BJ (cell line): ENCODE measurements around the gene FAIM2. TPM values are rescaled to one million over a fixed set of nuclear protein-coding genes. Genes with fewer than 3 reads are reported as not detected.

Source experiments
- CTCF ChIA-PET: fragments of 350-600 bp; formaldehyde crosslinking; extraction: SDS; loops from one replicate; lab custom pipeline; 2021; ENCODE audit warnings: antibody characterized with exemption, inconsistent platforms; lab: Yijun Ruan, JAX
- POLR2A ChIA-PET: fragments of 300-600 bp; sonication (Branson Sonifier 250); formaldehyde crosslinking; extraction: SDS; loops from one replicate; lab custom pipeline; 2021; ENCODE audit warnings: antibody characterized with exemption; lab: Charles Lee
- DNase-seq: peaks from one replicate; pipeline ENCODE4 v3.0.0-alpha.2; 2011; ENCODE audit warnings: low read depth
- H3K27me3 ChIP-seq: 2 replicates; pipeline ENCODE4 v1.6.0; 2011; ENCODE audit warnings: low read length; ENCODE audit not compliant: control insufficient read depth, insufficient read depth
- H3K36me3 ChIP-seq: 2 replicates; pipeline ENCODE4 v1.5.1; 2011; ENCODE audit warnings: low read length; ENCODE audit not compliant: control insufficient read depth, insufficient read depth
- H3K4me3 ChIP-seq: 2 replicates; pipeline ENCODE4 v1.5.1; 2011; ENCODE audit warnings: low read depth, mild to moderate bottlenecking, control low read depth, low read length
- polyA plus RNA-seq: library from polyadenylated mRNA; depleted of rRNA; stranded (reverse); fragments of >200 nt; gene quantifications from 2 replicates; pipeline ENCODE4 v1.2.3, GENCODE V29; 2011
- TF ChIP-seq, protein P1 (sequence below): IDR thresholded peaks from 2 replicates; pipeline ENCODE4 v1.5.1; 2011; ENCODE audit warnings: low read depth, mild to moderate bottlenecking, control low read depth, inconsistent platforms, low read length, moderate library complexity; ENCODE audit not compliant: insufficient read depth

FAIM2 gene
- polyA plus RNA-seq, 1 experiment: 3.6 TPM

DNA sequence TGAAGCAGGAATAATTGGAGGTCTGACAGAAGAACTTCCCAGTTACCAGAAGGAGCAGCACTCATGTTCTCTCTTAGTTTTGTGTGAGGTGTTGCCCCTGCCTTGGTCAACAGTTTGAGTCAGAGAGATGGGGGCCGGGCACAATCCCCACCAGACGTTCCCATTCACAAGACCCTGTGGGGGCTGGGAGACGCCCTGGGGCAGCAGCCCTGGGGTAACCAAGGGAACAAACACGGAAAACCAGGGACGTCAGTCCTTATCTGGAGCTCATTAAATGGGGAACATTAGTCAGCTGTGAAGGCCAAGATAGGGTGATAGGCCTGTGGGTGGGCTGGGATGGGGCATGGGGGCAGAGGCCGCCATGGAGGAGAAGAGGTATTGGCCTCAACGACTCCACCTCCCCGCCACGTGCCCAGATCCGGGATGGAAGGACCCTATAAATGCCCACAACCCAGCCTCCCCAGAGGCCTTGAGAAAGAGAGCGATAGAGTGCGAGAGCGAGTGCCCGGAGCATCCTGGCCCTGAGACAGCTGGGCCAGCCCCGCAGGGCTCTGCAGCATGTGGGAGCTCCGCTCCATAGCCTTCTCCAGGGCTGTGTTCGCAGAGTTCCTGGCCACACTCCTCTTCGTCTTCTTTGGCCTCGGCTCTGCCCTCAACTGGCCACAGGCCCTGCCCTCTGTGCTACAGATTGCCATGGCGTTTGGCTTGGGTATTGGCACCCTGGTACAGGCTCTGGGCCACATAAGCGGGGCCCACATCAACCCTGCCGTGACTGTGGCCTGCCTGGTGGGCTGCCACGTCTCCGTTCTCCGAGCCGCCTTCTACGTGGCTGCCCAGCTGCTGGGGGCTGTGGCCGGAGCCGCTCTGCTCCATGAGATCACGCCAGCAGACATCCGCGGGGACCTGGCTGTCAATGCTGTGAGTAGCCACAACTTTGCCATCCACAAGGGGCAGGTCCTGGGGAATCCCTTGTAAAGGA lies 46.9 kb upstream of the FAIM2 start, which contains the start of gene AQP2:
AQP2 (plus strand) TSS at position 465 of the 979 bp plus-strand sequence; CDS start at position 559, 94 bp downstream.
- Histone ChIP-seq H3K36me3 (no peaks in the 10 kb centered on the region), H3K27me3 (peaks cover 16% of the 10 kb centered on the region), H3K4me3 (no peak within 1 kb of the TSS)
- no peak for DNase-seq
- ChIA-PET POLR2A (no interaction called here), CTCF (interaction anchor here (1.1 to 2.0 kb wide), 6 partner anchors 9 to 173 kb away, joined by 3 to 5 read pairs (median 4); partner anchors contain the start of gene AQP5)
- TF ChIP-seq, protein P1, sequence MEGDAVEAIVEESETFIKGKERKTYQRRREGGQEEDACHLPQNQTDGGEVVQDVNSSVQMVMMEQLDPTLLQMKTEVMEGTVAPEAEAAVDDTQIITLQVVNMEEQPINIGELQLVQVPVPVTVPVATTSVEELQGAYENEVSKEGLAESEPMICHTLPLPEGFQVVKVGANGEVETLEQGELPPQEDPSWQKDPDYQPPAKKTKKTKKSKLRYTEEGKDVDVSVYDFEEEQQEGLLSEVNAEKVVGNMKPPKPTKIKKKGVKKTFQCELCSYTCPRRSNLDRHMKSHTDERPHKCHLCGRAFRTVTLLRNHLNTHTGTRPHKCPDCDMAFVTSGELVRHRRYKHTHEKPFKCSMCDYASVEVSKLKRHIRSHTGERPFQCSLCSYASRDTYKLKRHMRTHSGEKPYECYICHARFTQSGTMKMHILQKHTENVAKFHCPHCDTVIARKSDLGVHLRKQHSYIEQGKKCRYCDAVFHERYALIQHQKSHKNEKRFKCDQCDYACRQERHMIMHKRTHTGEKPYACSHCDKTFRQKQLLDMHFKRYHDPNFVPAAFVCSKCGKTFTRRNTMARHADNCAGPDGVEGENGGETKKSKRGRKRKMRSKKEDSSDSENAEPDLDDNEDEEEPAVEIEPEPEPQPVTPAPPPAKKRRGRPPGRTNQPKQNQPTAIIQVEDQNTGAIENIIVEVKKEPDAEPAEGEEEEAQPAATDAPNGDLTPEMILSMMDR: no peak

DNA sequence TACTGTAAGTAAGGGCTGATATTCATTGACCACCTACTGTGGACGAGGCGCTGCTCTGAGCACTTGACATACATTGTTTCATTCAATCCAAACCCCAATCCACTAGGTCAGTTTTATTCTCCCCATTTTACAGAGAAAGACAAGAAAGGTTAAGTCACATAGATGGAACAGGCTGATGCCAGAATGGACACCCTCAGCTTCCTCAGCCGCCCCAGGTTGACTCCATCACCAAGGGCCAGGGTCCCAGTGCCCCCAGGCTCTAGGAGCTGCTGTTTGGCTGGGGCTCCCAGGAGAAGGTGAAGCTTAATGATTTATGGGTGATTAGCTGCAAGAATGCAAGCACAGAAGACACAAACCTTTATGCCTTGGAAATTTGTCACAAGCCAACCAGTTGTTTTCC lies 46.2 kb upstream of the FAIM2 start:
- H3K27me3 ChIP-seq: peaks cover 13% of the 10 kb centered on the region
- H3K4me3 ChIP-seq: no peak overlapping the region
- H3K36me3 ChIP-seq: no peaks in the 10 kb centered on the region
- CTCF ChIA-PET: interaction anchor here (1.1 to 2.0 kb wide), 7 partner anchors 10 to 172 kb away, joined by 3 to 5 read pairs (median 4); partner anchors contain the start of gene AQP5
- POLR2A ChIA-PET: no interaction called here
- no peak for DNase-seq
- TF ChIP-seq, protein P1: no peak

DNA sequence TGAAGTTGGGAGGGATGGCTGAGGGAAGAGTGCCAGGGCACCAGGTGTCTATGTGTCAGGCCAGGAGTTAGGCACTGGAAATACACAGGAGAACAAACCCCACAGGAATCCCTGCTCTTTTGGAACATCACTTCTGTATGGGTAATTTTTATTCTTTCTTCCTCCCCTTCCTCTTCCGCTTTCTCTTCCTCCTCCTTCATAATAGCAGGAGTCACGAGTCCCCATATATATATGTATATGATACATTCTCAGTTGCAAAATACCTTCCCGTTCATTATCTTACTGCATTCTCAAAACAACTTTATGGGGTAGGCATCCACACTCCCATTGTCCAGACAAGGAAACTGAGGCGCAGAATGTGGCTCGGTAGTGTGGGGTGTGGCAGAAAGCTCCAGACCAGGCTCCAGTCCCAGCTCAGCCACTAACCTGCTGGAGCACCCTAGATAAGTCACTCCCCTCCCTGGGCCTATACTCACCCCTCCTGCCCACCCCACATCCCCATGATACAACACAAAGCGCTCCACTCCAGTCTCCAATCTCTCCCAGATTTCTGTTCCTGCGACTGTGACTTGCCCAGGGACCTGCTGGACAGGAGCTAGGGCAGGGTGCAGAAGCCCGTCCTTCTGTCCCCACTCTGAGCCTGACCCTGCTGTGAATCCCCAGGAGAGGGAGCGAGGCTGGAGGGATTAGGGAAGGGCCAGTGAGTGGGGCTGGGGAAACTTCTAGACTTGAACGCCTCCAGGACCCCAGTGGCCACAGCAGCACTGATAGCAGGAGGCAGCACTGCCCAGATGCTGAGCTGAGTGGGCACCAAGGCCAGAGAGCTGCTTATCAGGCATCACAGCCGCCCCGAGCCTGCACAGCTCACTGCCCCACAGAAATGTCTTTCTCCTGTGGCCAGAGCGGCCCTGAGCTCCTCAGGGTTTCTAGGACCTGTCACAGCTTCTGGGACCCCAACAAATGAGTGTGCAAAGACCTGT lies 45.5 kb upstream of the FAIM2 start:
- TF ChIP-seq, protein P1: no peak
- Histone ChIP-seq H3K27me3 (peaks cover 8% of the 10 kb centered on the region), H3K4me3 (no peak overlapping the region), H3K36me3 (no peaks in the 10 kb centered on the region)
- DNase-seq: no peak
- ChIA-PET POLR2A (interaction anchor here (0.6 kb wide), 1 partner anchor 23 kb away, joined by 4 read pairs; no protein-coding TSS in a partner anchor), CTCF (interaction anchor here (0.6 to 1.8 kb wide), 9 partner anchors 9 to 163 kb away, joined by 3 to 4 read pairs (median 4); partner anchors contain the start of genes AQP5 and COX14)

DNA sequence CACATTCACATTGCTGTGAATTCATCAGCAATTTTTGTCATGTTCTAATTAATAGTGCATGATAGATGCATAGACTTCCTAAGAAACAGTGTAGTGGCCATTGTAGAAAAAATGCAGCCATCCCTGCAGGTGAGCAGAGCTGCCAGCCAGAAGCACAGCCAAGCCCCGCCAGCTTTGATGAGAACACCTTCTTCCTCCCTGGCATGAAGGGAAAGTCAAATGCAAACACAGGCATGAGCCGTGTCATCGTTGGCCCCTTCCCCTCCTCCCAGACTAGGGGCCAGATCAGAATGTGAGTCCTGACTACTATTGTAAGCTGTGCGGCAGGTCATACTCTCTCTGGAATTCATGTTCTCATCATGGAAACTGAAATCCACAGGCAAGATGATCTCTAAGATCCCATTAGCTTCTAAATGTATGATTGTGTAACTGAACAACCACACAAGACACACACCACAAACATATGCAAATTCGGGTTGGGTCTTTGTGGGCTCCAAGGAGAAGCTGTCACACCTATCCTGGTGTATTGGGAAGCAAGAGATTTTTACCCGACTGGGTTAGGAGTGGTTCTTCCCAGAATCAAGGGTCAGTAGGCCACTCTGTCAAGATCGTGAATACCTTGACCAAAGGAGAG lies 44.0 kb upstream of the FAIM2 start:
- CTCF ChIA-PET: interaction anchor here (0.6 to 3.9 kb wide), 9 partner anchors 8 to 543 kb away, joined by 3 to 51 read pairs (median 14); partner anchors contain the start of gene COX14

More for the DNA sequence above, 44.0 kb upstream of the FAIM2 start:
- DNase-seq: no peak
- Histone ChIP-seq H3K4me3 (no peak overlapping the region), H3K27me3 (peaks cover 7% of the 10 kb centered on the region), H3K36me3 (no peaks in the 10 kb centered on the region)
- TF ChIP-seq, protein P1: no peak
- POLR2A ChIA-PET: no interaction called here
